Left kidney (tissue), 8 donors: ENCODE data around the gene ADAMTS4. TPM values are rescaled to one million over a fixed set of nuclear protein-coding genes. Genes with fewer than 3 reads are reported as not detected.
A peak's percentile ranks its signal among the peaks of the same experiment; 100 is the strongest.
"Not testable (repeated sequence)": the region's sequence is repeated elsewhere in the genome, so short reads cannot be mapped to it uniquely, and the experiment has no call there.

Source experiments
- DNase-seq: peaks from one replicate; pipeline ENCODE4 v3.0.0-alpha.2; 2013
- long read RNA-seq, 8 donors: transcript quantifications; one replicate each; lab custom pipeline, GENCODE V29; 2026
- polyA plus RNA-seq: library from polyadenylated mRNA; unstranded; fragments of 120-200 nt; gene quantifications from one replicate; pipeline ENCODE4 v1.2.1, GENCODE V29; 2013; ENCODE audit not compliant: insufficient read length

The ADAMTS4 gene, protein sequence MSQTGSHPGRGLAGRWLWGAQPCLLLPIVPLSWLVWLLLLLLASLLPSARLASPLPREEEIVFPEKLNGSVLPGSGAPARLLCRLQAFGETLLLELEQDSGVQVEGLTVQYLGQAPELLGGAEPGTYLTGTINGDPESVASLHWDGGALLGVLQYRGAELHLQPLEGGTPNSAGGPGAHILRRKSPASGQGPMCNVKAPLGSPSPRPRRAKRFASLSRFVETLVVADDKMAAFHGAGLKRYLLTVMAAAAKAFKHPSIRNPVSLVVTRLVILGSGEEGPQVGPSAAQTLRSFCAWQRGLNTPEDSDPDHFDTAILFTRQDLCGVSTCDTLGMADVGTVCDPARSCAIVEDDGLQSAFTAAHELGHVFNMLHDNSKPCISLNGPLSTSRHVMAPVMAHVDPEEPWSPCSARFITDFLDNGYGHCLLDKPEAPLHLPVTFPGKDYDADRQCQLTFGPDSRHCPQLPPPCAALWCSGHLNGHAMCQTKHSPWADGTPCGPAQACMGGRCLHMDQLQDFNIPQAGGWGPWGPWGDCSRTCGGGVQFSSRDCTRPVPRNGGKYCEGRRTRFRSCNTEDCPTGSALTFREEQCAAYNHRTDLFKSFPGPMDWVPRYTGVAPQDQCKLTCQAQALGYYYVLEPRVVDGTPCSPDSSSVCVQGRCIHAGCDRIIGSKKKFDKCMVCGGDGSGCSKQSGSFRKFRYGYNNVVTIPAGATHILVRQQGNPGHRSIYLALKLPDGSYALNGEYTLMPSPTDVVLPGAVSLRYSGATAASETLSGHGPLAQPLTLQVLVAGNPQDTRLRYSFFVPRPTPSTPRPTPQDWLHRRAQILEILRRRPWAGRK
- 1.4 TPM for polyA plus RNA-seq
- long read RNA-seq, donor 1: 0 reads
- long read RNA-seq, donor 2: 0 reads
- long read RNA-seq, donor 3, partial matches to known transcripts: 114 of 148 reads
- long read RNA-seq, donor 3, other reads (novel, unspliced or antisense): 34 of 148 reads
- long read RNA-seq, donor 4: 0 reads
- long read RNA-seq, donor 5: 0 reads
- long read RNA-seq, donor 6, full-length matches to known transcripts: 1 of 166 reads
- long read RNA-seq, donor 6, partial matches to known transcripts: 104 of 166 reads
- long read RNA-seq, donor 6, other reads (novel, unspliced or antisense): 61 of 166 reads
- long read RNA-seq, donor 7: 0 reads
- long read RNA-seq, donor 8: 0 reads

DNA sequence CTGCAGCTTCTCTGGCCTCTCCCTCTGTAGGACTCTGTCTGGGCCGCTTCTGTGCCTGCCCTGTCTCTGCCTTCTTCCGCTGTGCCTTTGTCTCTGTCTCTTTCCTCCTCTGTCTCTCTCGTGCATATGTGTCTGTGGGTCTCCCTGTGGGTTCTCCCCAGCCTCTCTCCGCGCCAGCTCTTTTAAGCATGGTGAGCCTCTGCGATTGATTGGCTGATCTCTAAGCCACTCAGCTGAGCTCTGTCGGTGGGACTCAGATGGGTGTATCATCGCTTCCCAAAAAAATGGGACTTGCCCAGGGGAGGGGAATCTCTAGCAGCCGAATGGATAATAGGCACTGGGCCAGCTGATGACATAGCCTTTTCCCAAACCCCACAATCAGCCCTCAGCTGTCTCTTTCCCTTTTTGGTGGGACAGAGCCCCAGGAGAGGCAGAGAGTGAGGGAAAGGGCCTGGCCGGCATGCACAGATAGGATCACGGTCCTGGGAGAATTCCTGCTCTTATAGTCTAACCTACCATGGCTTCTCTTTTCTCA lies at the start of gene ADAMTS4:
ADAMTS4 (minus strand) TSS at position 158 of the 535 bp plus-strand sequence. CDS start 427 bp downstream, outside the sequence.
- no peak for DNase-seq

- no peak for DNase-seq
Measured at GRCh38 chr1:161244888-161245287, 46.0 kb upstream of the ADAMTS4 start.

DNA sequence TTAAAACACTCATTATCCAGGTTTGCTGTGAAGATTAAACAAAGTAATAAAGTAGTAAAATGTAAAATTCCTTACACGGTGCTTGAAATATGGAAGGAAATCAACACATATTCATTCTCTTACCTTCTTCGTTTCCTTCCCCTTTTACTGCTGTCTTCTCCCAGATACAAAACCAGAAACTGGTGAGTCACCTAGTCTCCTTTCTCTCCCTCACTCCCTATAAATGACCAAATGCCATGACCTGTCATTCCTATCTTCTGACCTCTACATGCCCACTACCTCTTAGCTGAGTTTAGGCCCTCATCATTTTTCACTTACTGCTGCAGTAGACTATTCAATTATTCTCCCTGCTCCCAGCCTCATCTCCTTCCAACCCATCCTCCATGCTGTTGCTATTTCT lies 43.5 kb upstream of the ADAMTS4 start:
- DNase-seq: no peak

- DNase-seq: no peak
Measured at GRCh38 chr1:161241682-161242081, 42.8 kb upstream of the ADAMTS4 start.

- DNase-seq: no peak
Measured at GRCh38 chr1:161238039-161238473, 39.2 kb upstream of the ADAMTS4 start, which contains the start of gene NR1I3. Gene NR1I3, minus strand, starts transcription at chr1:161238203. Its CDS starts 1,638 bp downstream, at chr1:161236565.

GRCh38 chr1:161235957-161236775 lies 37.3 kb upstream of the ADAMTS4 start:
- no peak for DNase-seq

GRCh38 chr1:161233102-161233501 lies 34.2 kb upstream of the ADAMTS4 start:
- no peak for DNase-seq

DNA sequence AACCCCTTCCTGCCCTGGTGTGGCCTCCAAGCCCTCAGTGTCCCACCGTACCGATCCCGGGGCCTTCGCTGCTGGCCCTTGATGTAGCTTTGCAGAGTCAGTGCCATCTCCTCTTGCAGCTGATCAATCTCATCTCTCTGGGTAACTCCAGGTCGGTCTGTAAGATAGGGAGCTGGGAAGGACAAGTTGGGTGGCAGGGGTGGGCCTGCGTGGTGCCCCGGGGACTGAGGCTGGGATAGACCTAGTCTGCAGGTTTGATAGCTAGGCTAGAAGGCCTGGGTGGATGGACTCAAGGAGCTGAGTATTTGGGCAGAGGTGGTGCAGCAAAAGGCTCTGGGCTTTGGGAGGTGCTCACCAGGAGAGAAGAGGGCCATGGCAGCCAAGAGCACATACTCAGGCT lies 31.9 kb upstream of the ADAMTS4 start:
- no peak for DNase-seq

- no peak for DNase-seq
Measured at GRCh38 chr1:161229896-161230295, 31.0 kb upstream of the ADAMTS4 start.

GRCh38 chr1:161228032-161228431 lies 29.2 kb upstream of the ADAMTS4 start:
- no peak for DNase-seq

GRCh38 chr1:161227196-161227871 lies 28.5 kb upstream of the ADAMTS4 start:
- peak; percentile 75 for DNase-seq

- DNase-seq: no peak
Measured at GRCh38 chr1:161226759-161227158, 27.9 kb upstream of the ADAMTS4 start.

GRCh38 chr1:161226320-161226711 lies 27.5 kb upstream of the ADAMTS4 start:
- no peak for DNase-seq

DNA sequence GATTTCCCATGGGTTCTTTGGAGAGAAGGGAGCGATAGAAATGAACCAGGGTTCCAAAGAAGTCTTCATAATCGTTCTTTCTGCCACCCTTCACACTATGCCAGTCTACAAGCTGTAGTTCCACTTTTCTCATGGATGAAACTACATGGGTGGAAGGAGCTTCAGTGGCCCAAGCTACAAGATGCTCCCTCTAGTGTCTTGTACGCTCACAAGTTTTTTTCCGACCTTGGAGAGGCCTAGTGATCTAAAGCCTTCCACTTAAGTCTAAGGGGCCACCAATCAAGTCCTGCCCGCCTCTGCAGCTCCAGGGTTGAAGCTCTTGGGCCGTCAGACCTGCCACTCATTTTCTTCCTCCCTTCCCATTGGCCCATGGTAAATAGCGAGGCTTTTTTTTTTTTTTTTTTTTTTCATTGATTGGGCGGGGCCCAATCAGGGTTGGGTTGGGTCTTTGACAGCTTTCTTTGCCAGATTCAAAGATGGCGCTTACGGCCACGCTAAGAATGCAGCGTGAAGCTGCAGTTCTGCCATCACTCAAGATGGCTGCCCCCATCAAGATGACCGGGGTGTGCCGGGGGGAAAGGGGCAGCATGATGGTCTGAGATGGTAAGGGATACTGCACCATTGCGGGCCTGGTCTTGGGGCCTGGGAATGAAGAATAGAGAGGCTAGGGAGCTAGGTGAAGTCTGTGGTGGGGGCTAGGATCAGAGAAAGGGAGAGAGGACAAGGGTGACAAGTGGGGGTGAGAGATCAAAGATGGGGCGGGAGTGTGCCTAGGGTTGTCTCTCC lies 26.9 kb upstream of the ADAMTS4 start, which contains the start of gene TOMM40L:
TOMM40L (plus strand) TSS at position 527 of the 786 bp plus-strand sequence. CDS start 430 bp downstream, outside the sequence.
- DNase-seq: peak; percentile 97

DNA sequence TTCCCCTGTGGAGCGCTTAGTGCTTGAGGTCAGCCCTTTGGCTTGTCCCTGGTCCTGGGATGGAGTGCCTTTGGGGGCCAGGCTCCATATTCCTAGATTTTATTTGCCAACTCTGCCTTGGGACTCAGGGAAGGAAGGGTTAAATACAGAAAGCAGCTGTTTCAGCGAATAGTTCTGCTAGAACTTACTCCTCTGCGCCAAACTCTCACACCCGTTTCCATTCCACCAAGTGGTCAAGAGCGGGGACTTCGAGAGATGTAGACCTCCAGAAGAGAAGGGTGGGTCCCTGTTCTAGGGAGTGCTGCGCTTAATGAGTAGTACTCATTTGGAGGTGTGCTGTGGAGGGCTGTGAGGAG lies 26.3 kb upstream of the ADAMTS4 start:
- no peak for DNase-seq

DNA sequence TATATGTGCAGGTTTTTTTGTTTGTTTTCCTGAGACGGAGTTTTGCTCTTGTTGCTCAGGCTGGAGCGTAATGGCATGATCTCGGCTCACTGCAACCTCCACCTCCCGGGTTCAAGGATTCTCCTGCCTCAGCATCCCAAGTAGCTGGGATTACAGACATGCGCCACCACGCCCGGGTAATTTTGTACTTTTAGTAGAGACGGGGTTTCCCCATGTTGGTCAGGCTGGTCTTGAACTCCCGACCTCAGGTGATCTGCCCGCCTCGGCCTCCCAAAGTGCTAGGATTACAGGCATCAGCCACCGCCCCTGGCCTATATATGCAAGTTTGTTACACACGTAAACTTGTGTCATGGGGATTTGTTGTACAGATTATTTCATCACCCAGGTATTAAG lies 25.8 kb upstream of the ADAMTS4 start:
- not testable (repeated sequence) for DNase-seq

DNA sequence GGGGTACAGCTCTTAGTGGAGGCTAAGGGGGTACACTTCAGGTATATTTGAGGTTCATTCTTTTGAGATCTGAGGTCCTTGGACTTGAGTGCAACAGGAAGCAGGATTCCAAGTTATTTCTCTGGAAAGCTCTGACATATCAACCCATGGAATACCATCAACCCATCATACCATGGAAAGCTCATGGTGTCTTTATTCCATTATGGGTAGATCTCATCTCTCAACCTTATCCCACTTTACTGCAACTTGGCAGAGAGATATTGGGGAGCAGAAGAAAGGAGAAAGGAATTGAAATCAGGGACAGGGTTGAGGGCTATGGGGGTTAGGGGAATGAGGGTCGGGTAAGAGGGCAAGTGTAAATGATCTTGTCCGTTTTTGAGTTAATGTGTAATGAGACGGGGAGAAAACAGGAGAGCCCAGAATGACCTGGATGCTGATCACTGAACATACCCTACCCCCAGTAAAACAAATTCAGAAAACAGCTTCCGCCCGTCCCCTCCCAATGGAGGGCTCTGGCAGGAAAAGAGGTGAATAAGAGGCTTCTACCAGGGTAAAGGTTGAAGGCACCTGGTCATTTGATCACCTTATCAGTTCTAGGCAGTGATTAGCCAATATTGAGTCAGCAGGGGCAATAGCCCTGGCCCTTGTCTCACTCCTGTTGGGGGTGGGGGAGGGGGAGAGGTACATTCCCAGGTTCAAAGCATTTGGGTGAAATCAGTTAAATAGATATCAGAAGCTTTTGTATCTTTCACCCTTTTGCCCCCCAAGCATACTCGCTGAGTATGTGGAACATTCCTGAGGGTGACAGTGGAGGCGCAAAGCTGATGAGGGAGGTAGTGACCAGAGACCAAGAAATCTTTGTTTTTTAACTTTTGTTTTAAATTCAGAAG lies 25.2 kb upstream of the ADAMTS4 start:
- DNase-seq: no peak
